HG02852 (cell line): ENCODE data around the gene DNAH3.
A peak's percentile ranks its signal among the peaks of the same experiment; 100 is the strongest.

Experiments
- ATAC-seq: cut with Tn5 transposase; IDR thresholded peaks from one replicate; pipeline ENCODE4 v1.9.1; 2021; ENCODE audit warnings: mild to moderate bottlenecking, moderate library complexity; ENCODE audit not compliant: unreplicated experiment

DNAH3 gene

DNA sequence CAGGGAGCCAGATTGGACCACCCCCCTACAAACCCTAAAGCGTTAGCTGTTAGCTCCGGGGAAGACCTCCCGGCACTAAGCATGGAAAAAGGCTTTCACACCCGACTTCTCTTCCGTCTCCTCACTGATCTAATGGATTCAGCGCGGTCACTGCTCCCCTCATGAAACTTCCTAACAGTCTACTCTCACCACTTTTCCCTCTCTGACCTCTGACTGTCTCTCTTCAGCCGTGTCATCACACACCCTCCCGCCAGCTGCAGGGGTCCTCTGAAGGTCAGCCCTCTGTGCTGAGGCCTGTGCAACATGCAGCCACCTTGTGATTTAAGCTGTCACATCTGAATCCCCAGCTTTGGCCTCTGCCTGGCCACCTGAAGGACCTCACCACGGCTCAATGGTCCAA is 234.4 kb downstream of the DNAH3 start:
- no peak for ATAC-seq

DNA sequence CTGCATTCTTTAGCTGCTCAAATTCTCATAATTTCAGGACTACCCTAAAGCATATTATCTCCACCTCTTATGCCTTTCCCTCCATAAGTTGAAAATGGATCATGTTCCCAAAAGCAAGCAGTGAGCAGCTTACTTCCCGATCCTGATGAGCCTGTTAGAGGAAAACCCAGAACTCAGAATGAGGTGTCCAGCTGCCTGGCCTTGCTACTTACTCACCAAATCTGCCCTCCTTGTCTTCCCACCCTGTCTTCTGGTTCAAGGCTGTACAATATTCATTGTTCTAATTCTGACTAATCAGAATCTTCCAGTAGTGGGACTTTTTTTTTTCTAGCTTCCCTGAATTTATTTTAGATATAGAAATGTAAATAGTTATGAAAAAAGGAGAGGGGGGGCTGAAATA is 239.3 kb downstream of the DNAH3 start:
- no peak for ATAC-seq

DNA sequence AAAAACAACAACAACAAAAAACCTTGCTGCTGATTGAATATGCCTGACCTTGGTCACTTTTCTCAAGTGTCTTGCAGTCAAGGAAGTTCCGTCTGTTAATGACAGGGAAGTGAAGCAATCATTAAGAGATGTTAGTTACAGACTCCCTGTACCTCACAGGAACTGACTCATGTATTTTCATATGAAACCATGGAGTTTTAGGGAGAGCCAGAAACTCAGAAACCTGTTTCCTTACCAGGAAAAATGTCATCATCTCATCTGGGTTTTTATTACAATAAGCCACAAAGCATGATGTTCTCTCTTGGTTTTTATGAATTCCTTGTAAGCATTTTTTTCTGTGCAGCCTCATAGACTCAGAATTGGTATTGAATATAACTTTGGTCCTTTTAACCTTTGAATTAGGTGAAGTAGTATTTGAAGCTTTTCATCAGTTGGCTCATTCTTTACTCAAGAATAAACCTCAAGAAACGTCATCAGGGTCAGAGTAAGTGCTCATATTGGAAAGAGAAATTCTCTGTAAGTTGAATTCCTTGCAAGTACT is 239.8 kb downstream of the DNAH3 start:
- ATAC-seq: no peak

DNA sequence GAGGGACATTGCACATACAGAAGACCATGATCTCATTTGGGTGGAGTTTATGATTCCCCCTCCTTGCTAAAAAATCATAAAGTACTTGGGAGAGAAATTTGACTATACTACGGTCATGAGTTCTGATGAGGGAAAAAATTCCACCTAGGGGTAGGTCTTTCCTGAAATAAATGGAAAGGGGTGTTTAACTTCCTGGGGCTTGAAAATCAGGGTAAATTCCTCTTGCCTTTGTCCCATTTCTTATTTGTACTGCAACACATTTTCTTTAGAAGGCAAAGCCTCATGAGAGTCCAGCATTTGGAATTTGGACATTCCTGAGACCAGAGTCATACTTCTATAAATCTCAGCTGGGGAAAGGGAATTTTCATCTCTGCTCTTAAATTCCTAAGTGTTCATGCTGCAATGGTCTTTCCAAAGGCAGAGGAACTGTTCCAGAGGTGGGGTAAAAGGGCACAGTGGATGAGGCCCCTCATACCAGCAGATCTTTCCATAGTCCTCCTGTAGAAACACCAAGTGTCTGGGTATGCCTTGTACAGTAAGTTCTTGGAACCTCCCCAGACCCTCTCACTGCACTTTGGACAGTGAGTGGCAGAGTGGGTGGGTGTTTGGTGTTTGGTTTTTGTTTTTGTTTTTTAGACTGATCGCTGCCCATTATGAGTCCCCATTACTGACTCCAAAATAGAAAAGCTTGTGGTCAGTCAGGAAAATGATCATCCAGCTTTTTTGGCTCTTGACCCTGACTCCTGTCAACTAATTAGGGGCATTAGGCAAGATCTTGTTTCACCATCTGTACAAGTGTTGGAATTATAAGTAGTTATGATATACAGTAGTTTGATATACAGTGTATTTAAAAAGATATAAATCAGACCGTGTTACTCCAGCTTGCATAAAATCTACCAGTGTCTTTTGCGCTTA is 244.0 kb downstream of the DNAH3 start:
- no peak for ATAC-seq

DNA sequence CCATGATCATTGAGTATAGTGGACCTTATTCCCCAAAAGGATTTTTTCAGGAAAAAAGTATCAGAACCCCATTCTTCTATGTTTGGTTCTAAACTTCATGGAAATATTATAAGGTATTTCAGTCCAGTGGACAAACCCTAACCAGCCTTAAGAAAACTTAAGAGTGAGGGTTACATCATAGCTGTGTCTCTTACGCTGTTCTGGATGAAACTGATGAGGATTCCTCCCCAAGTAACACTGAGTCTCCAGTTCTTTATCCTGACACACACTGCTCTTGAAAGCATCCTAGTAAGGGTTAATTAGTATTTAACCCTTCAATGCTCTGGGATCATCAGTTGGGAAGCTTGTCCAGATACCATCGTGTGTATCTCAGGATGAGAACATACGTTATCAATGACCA is 245.1 kb downstream of the DNAH3 start:
- ATAC-seq: no peak

DNA sequence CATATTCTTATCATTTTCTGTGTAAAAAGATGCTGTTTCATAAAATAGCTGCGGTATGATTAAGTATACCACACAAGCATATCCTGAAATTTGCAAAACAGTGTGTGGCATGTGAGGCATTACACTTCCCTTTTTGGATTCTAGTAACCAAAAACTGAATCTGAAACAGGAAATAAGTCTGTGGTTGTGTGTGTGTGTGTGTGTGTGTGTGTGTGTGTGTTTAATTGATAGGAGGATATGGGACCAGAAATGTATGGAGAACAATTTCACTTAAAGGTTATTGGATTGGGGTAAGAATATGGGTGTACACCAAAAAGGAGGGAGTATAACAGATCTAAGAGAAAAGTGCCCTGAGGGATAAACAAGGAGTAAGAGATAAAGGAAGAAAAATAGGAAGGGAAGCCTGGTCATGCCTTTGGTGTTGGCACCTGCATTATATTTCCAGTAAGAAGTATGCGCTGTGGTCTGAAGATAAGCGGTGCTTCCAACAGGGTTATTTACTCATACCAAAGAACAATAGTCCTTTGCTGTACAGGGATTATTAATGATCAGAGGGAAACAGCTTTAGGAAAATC is 246.1 kb downstream of the DNAH3 start:
- ATAC-seq: no peak

DNA sequence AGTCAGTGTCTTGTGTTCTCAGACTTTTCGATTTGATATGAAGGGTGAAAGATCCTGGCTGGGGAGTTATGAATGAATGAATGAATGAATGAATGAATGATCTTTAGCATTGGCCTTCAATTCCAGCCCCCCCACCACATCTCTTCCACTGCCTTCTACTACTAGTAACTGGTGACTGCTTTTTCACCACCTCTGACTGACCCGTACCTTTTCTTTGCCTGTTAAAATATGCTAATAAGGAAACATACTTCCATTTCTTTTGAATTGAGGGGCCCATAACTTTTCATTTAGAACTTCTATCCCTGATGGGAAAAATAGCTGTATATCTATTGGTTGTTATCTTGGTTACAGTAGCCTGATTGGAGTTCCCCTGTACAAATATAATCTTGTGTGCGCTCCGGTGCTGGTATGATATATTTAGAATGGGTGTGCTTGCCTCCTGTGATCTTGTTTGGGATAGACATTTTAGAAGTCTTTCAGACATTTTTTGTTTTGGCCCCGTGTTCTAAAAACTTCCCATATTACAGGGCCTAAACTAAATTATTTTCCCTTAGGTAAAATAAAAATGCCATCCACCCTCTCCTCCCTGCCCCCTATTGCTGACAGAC is 246.6 kb downstream of the DNAH3 start:
- no peak for ATAC-seq

DNA sequence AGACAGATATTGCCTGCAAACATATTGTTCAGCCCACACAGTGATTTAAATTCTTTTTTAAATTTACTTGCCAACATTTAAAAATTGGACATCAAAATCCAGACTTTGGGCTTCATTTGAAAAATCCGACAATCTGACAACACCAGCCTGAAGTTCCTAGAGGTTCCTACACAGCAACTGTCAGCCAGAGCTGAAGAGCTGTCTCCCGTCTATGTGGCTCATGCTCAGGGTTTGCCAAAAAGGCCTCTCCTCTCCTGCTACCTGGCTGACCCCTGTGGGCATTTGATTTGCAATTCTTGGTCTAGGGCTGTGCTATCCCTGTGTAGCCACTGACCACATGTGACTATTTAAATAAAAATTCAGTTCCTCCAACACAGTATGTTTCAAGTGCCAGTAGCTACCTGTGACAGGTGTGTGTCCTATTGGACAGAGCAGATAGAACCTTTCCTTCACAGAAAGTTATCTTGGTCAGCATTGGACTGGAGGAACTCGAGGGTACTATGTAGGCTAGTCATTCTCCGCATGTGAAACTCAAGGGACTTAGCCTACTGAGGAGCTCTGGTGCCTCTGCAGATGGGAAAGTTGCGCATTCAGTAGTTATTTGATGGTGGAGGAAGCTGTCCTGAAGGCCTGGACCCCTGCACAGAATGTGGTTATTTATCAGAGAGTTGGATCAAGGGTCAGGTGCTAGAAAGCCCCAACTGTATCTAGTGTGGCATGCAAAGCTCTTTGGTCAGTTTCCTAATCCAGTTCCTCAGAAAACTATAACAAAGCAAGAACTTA is 247.3 kb downstream of the DNAH3 start:
- no peak for ATAC-seq

DNA sequence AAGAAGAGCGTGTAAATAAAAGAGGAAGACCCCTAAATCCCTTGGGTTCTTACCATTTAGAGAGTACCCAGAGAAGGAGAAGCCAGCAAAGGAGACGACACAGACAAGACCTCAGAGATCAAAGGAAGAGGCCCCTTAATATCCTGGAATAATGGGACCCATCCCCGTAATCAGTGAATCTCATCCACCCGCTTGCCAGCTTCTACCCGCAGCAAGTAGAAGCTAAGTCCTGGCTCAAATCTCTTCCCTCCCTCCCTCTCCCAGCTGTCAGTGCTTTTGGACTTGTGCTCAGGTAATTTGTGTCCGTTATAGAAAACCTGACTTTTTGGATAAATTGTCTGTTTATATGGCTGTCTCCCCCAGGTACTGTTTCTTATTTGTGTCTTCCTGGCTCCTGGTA is 248.2 kb downstream of the DNAH3 start:
- ATAC-seq: no peak

DNA sequence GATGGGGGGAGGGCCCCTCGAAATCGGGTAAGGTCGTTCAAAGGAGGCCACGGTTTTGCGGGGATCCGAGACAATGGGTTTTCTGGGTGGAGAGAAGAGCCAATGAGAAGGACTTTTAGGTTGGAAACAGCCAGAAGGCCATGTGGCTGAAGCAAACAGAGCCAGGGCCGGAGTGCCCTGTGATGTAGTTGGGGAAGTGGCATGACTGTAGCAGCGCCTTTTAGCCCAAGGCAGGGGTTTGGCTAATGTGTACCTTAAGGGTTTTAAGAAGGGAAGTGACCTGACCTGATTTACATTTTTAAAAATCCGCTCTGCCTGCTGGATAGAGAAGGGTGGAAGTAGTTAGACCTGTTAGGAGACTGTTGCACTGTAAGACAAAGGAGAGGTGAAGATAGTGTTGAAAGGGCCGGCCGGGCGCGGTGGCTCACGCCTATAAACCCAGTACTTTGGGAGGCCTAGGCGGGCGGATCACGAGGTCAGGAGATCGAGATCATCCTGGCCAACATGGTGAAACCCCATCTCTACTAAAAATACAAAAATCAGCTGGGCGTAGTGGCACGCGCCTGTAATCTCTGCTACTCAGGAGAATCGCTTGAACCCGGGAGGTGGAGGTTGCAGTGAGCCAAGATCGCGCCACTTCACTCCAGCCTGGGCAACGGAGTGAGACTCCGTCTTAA is 249.1 kb downstream of the DNAH3 start:
- ATAC-seq: no peak

DNA sequence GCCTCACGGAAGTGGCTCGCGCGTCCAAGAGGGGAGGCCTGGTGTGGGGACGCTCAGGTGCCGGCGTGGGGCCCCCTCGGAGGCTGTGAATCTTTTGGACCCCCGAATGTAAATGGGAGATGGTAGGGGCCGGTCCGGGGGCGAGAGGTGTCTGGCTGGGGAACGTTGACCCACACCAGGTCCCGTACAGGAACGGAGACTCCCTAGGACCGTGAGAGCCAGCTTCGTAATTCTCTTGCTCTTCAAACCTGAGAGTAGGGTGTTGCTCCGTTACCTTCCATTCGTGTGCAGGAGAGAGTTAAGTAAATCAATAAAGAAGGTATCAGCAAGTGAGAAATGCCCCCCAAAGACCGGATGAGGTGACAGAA is 249.6 kb downstream of the DNAH3 start:
- no peak for ATAC-seq

DNA sequence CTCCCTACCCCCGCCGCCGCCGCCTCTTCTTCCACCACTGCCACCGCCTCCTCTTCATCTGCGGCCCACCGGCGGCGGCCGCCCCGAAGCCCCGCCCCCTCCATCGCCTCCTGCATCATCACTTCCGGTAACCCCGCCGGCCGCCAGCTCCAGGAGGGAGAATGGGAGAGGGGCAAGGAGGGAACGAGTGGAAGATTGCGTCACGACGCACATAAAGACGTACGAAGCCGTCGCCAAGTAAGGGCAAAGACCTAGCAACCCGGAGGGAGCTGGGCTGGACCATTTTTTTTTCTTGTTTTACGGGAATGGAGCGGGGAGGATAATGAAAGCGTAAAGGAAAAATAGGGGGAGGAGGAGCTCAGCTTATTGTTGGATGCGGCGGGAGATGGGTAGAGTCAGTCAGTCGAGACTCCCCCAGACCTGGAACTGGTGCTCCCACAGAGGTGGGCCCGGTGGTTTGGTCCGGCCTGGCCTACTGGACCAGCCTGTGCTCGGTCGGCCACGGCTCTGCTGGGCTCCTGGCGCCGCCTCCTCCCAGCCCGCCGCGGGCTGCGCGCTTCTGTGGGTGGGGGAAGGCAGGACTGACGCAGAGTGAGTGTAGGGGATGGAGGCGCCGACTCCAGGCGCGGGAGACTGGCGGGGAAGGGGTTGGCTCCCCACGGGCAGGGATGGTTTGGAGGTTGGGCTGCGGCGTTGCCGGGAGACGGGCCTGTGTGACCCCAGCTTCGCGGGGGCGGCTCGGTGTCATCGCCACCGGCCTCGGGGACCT is 250.2 kb downstream of the DNAH3 start, which contains the start of the genes DCUN1D3 and LYRM1:
TSS of gene DCUN1D3 (minus strand) at position 60 of the 769 bp plus-strand sequence. CDS start 37,820 bp downstream, outside the sequence.
TSS of gene LYRM1 (plus strand) at position 473 of the 769 bp plus-strand sequence. CDS start 14,785 bp downstream, outside the sequence.
- ATAC-seq: peak; percentile 75

DNA sequence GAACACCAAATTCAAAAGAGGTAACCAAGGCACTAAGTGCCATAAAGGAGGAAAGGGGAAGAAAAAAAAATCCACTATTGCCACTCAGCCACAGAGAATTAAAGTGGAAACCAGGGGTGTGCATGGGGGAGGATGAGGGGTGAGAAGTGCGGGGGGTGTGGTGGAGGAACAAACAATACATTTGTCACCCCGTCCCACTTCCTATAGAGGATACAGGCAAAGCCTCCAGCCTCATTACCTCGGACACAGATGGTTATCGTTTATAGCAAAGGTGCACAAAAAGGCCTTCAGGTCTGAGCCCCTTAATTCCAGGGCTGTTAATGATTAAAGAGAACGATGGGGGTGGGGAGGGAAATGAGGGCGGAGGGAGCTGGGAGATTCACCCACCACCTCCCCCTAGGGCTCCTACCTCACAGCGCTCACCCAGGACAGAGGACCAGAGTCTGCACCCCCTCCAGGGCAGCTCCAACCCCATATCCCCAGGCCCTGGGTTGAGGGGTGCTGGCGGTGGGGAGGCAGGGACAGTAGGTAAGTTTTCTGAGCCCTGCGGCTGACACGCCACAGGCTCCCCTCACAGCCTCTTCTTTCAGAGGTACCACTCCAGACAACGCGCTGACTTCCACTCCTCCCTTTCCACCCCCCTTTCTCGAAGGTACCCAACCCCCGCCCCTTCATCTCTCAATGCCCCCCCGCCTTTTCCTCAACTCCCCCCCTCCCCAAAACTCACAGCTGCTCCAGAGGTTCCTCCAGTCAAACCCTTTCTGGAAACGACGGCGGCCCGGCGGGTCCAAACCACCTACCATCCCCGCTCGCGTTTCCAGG is 251.0 kb downstream of the DNAH3 start:
- ATAC-seq: no peak

DNA sequence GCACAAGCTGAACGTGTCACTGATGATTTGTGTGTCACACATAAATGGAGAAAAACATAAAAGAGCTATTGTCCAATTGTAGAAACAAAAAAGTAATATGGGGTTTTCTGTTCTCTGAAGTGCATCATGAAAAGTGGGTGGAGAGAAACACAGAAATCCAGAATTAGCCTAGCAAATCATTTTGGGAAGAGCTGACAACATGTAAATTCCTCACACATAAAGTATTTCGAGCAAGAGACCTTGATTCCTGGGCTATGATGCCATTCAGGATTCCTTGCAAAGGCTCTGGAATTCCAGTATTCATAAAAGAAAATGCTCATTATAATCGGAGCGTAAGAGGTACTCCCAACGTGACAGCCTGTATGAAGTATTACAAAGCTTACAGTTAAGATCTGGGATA is 251.6 kb downstream of the DNAH3 start:
- ATAC-seq: no peak

DNA sequence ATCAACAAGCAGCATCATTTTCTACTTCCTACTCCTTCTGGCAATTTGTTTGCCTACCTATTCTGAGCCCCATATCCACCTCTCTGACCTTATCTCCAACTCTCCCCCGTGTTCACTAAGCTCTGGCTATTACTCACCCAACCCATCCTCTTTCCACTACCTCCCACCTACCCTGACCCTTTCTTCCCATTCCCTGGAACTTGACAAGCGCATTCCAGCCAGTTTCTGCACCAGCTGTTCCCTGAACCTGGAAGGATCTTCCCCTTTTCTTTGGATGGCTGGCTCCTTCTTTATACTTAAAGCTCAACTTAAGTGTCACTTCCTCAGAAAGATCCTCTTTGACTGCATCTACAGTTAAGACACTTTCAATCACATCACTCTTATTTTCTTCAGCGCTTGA is 252.7 kb downstream of the DNAH3 start:
- no peak for ATAC-seq

DNA sequence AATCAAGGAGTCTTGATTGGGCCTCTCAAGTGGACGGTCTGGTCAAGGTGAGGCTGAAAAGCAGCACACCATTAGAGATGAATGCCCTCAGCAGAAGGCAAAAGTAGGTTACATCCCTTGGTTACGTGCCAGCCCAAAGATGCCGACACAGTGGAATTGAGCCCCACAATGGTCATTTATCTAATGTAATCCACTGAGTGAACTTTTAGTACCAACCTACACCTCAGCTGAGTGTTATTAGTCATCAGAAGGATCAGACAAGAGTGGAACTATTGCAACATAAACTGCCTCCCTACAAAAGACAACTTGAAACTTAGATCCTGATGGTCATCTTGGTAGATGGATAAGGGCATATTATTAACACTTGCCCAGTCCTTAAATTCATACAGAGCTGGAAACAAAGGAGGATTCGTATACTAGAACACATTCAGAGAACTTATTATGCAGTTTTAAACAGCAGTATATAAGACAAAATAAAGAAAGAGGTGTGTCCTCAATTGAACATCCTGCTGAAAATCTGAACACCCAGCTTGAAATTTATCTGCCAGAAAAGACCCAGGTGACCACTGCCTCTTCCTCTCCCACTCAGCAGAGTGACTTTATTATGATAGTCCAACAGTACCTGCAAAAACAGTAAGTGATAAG is 253.3 kb downstream of the DNAH3 start:
- no peak for ATAC-seq

DNA sequence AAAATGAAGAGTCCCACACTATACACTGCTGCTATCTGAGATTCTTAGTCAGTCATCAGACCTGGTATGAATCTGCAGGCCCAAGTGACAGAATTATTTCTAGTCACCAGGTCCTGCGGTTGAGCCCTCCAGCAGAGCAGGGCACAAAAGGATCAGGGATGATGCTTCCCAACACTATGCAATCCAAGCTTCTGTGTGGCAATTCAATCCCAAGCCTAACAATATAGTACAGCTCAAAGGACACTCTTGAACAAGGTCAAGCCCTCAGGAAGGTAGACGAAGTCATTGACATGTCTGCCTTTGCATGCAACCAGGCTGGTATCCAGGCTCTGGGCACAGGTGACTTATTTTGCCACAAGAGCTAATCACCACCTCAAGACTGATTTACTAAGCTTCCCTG is 256.3 kb downstream of the DNAH3 start:
- no peak for ATAC-seq

DNA sequence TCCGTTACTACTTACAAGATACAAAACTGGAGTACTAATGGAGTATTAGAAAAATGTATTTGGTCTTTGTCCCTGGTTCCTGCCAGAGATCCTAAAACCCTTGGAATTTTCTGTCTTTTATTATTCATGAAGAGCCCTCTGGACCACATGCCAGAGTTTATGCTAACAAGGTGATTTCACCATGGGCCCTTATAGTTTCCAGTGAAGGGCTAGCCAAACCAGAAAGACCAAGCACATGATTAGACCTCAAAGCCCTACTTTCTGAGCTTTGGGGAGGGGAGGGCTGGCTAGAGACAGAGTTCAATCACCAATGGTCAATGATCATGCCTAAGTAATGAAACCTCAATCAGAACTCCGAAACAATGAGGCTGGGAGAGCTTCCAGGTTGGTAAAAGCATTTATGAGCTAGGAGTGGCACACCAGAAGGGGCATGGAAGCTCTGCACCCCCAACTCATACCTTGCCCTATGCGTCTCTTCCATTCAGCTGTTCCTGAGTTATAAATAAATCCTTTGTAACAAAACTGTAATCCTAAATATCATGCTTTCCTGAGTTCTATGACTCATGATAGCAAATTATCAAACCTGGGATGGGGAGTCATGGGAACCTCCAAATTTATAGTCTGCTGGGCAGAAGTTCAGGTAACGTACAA is 260.9 kb downstream of the DNAH3 start:
- no peak for ATAC-seq
